HepG2 (cell line): ENCODE data around the gene CXXC5. TPM values are rescaled to one million over a fixed set of nuclear protein-coding genes. Genes with fewer than 3 reads are reported as not detected.

Source experiments
- HDAC2 ChIP-seq: sonication (generic); formaldehyde crosslinking; IDR thresholded peaks from 2 replicates; pipeline ENCODE4 v1.4.0; 2020; ENCODE audit warnings: missing genetic modification reagents
- MED1 ChIP-seq: sonication (generic); formaldehyde crosslinking; IDR thresholded peaks from 2 replicates; pipeline ENCODE4 v1.4.0; 2020; ENCODE audit warnings: missing genetic modification reagents
- NAIF1 ChIP-seq: sonication (generic); formaldehyde crosslinking; IDR thresholded peaks from 2 replicates; pipeline ENCODE4 v1.5.0; 2020; ENCODE audit warnings: mild to moderate bottlenecking, missing genetic modification reagents, borderline replicate concordance
- RBFOX2 ChIP-seq: fragments of 200-400 bp; formaldehyde crosslinking; IDR thresholded peaks from 2 replicates; pipeline ENCODE4 v1.6.1; 2017; ENCODE audit warnings: low read depth, mild to moderate bottlenecking, low read length
- RFXAP ChIP-seq: sonication (generic); formaldehyde crosslinking; IDR thresholded peaks from 2 replicates; pipeline ENCODE4 v1.4.0; 2020; ENCODE audit warnings: missing genetic modification reagents, borderline replicate concordance
- TCF7L2 ChIP-seq: IDR thresholded peaks from 2 replicates; pipeline ENCODE4 v1.6.1; 2011; ENCODE audit warnings: mild to moderate bottlenecking, low read depth, low read length, moderate library complexity
- ZNF496 ChIP-seq: sonication (generic); formaldehyde crosslinking; IDR thresholded peaks from 2 replicates; pipeline ENCODE4 v1.8.1; 2023; ENCODE audit warnings: mild to moderate bottlenecking, moderate library complexity, missing genetic modification reagents; ENCODE audit not compliant: insufficient replicate concordance
- ZNF768 ChIP-seq: sonication (generic); formaldehyde crosslinking; IDR thresholded peaks from 2 replicates; pipeline ENCODE4 v1.4.0; 2020; ENCODE audit warnings: missing genetic modification reagents
- ZSCAN25 ChIP-seq: sonication (generic); formaldehyde crosslinking; IDR thresholded peaks from 2 replicates; pipeline ENCODE4 v1.8.0; 2022; ENCODE audit warnings: mild to moderate bottlenecking, missing genetic modification reagents
- polyA plus RNA-seq, 8 experiments: library from polyadenylated mRNA; depleted of rRNA in 3 of 8; stranded (reverse) in 7 of 8; unstranded in 1 of 8; fragments of >200 nt; fragmentation: Illumina TruSeq in 4 of 8; extraction: Trizol in 4 of 8; gene quantifications; 2 replicates each; pipeline versions ENCODE4 v1.2.1 to v1.2.3, GENCODE V29; 2011 to 2016; ENCODE audit warnings: low read depth in 4 of 8, missing spikeins in 1 of 8, mixed read lengths in 1 of 8; ENCODE audit not compliant: insufficient read depth in 1 of 8
- total RNA-seq, 5 experiments: library from RNA; depleted of rRNA; stranded (reverse); fragments of >200 nt; fragmentation: Illumina TruSeq; extraction: Trizol; gene quantifications; 2 replicates each; pipeline ENCODE4 v1.2.3, GENCODE V29; 2016; ENCODE audit warnings: low read depth in 1 of 5
- TF ChIP-seq, protein P1 (sequence below): sonication (generic); formaldehyde crosslinking; IDR thresholded peaks from 2 replicates; pipeline ENCODE4 v1.5.0; 2020; ENCODE audit warnings: mild to moderate bottlenecking, missing genetic modification reagents, moderate library complexity
- TF ChIP-seq, protein P2 (sequence below): IDR thresholded peaks from 2 replicates; pipeline ENCODE4 v1.6.1; 2012; ENCODE audit warnings: inconsistent platforms
- TF ChIP-seq, protein P3 (sequence below): sonication (generic); formaldehyde crosslinking; IDR thresholded peaks from 2 replicates; pipeline ENCODE4 v1.4.0; 2020; ENCODE audit warnings: mild to moderate bottlenecking, missing genetic modification reagents
- TF ChIP-seq, protein P4 (sequence below): sonication (generic); formaldehyde crosslinking; IDR thresholded peaks from 2 replicates; pipeline ENCODE4 v1.5.1; 2020; ENCODE audit warnings: mild to moderate bottlenecking, missing genetic modification reagents, moderate library complexity
- TF ChIP-seq, protein P5 (sequence below): sonication (generic); formaldehyde crosslinking; IDR thresholded peaks from 2 replicates; pipeline ENCODE4 v1.4.0; 2020; ENCODE audit warnings: missing genetic modification reagents, borderline replicate concordance
- TF ChIP-seq, protein P6 (sequence below): sonication (generic); formaldehyde crosslinking; IDR thresholded peaks from 2 replicates; pipeline ENCODE4 v1.4.0; 2020; ENCODE audit warnings: missing genetic modification reagents

Gene CXXC5
- total and polyA plus RNA-seq, 2 of the 13 experiments (the other 11 are each of a cell fraction or from before 2014, with no cell fraction given): 32.3 to 33.0 TPM

DNA sequence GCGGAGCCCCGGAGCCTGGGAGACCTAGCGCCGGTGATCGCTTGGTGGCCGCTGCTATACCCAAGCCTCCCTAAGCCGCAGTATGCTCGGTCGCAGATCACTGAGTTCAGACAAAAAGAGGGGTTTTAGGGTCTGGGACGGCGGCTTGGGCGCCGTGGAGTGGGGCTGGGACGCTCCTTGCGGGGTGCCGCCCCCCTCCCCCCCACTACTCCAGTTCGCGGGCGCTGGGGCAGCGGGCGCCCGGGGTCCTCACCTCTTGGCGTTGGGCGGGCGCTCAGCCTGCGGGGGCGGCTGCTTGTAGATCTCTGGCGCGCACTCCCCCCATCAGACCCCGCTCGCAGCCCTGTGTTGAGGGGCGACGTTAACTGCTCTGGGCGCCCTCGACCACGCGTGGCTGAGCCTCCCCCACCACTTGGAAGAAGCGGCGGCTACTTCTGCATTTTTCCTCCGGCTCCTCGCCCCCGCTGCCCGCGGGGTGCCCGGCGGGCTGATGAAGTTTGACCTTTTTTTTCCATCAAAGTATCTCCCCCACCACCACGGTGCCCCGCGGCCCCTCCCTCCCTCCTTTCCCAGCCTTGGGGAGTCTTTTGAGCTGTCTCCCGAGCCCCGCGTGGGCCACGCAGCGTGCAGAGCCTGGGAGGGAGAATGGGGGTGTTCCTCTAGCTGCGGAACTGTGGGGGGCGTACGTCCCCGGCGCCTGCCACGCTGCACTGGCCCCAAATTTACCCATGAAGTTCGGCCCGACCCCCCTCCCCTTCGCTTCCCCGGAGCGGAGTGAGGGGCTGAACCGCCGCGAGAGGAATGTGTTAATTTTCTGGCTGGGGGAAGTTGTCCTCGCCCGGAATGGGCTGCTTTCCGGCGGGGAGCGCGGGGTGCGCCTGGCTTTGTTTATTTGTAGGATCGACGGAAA is 1.2 kb downstream of the CXXC5 start (continued):
- TF ChIP-seq ZNF496 (CRISPR knock-in tag) (no peak), ZSCAN25 (CRISPR knock-in tag) (peak; percentile 51; the same call in 1 of the 2 replicates), RBFOX2 (peak; percentile 60), ZNF768 (CRISPR knock-in tag) (no peak), RFXAP (CRISPR knock-in tag) (0 out of 2 replicates have a peak, but pooled peaks have one; percentile 8), HDAC2 (0 out of 2 replicates have a peak, but pooled peaks have one; percentile 29), MED1 (CRISPR knock-in tag) (0 out of 2 replicates have a peak, but pooled peaks have one; percentile 16), NAIF1 (CRISPR knock-in tag) (0 out of 2 replicates have a peak, but pooled peaks have one; percentile 2), TCF7L2 (no peak)
- TF ChIP-seq, protein P1, sequence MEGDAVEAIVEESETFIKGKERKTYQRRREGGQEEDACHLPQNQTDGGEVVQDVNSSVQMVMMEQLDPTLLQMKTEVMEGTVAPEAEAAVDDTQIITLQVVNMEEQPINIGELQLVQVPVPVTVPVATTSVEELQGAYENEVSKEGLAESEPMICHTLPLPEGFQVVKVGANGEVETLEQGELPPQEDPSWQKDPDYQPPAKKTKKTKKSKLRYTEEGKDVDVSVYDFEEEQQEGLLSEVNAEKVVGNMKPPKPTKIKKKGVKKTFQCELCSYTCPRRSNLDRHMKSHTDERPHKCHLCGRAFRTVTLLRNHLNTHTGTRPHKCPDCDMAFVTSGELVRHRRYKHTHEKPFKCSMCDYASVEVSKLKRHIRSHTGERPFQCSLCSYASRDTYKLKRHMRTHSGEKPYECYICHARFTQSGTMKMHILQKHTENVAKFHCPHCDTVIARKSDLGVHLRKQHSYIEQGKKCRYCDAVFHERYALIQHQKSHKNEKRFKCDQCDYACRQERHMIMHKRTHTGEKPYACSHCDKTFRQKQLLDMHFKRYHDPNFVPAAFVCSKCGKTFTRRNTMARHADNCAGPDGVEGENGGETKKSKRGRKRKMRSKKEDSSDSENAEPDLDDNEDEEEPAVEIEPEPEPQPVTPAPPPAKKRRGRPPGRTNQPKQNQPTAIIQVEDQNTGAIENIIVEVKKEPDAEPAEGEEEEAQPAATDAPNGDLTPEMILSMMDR (CRISPR knock-in tag): peak; percentile 32; the same call in 1 of the 2 replicates
- TF ChIP-seq, protein P2, sequence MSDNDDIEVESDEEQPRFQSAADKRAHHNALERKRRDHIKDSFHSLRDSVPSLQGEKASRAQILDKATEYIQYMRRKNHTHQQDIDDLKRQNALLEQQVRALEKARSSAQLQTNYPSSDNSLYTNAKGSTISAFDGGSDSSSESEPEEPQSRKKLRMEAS: peak; percentile 34; the same call in 1 of the 2 replicates
- TF ChIP-seq, protein P3, sequence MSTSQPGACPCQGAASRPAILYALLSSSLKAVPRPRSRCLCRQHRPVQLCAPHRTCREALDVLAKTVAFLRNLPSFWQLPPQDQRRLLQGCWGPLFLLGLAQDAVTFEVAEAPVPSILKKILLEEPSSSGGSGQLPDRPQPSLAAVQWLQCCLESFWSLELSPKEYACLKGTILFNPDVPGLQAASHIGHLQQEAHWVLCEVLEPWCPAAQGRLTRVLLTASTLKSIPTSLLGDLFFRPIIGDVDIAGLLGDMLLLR: no peak
- TF ChIP-seq, protein P4, sequence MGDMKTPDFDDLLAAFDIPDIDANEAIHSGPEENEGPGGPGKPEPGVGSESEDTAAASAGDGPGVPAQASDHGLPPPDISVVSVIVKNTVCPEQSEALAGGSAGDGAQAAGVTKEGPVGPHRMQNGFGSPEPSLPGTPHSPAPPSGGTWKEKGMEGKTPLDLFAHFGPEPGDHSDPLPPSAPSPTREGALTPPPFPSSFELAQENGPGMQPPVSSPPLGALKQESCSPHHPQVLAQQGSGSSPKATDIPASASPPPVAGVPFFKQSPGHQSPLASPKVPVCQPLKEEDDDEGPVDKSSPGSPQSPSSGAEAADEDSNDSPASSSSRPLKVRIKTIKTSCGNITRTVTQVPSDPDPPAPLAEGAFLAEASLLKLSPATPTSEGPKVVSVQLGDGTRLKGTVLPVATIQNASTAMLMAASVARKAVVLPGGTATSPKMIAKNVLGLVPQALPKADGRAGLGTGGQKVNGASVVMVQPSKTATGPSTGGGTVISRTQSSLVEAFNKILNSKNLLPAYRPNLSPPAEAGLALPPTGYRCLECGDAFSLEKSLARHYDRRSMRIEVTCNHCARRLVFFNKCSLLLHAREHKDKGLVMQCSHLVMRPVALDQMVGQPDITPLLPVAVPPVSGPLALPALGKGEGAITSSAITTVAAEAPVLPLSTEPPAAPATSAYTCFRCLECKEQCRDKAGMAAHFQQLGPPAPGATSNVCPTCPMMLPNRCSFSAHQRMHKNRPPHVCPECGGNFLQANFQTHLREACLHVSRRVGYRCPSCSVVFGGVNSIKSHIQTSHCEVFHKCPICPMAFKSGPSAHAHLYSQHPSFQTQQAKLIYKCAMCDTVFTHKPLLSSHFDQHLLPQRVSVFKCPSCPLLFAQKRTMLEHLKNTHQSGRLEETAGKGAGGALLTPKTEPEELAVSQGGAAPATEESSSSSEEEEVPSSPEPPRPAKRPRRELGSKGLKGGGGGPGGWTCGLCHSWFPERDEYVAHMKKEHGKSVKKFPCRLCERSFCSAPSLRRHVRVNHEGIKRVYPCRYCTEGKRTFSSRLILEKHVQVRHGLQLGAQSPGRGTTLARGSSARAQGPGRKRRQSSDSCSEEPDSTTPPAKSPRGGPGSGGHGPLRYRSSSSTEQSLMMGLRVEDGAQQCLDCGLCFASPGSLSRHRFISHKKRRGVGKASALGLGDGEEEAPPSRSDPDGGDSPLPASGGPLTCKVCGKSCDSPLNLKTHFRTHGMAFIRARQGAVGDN (CRISPR knock-in tag): peak; percentile 15
- TF ChIP-seq, protein P5, sequence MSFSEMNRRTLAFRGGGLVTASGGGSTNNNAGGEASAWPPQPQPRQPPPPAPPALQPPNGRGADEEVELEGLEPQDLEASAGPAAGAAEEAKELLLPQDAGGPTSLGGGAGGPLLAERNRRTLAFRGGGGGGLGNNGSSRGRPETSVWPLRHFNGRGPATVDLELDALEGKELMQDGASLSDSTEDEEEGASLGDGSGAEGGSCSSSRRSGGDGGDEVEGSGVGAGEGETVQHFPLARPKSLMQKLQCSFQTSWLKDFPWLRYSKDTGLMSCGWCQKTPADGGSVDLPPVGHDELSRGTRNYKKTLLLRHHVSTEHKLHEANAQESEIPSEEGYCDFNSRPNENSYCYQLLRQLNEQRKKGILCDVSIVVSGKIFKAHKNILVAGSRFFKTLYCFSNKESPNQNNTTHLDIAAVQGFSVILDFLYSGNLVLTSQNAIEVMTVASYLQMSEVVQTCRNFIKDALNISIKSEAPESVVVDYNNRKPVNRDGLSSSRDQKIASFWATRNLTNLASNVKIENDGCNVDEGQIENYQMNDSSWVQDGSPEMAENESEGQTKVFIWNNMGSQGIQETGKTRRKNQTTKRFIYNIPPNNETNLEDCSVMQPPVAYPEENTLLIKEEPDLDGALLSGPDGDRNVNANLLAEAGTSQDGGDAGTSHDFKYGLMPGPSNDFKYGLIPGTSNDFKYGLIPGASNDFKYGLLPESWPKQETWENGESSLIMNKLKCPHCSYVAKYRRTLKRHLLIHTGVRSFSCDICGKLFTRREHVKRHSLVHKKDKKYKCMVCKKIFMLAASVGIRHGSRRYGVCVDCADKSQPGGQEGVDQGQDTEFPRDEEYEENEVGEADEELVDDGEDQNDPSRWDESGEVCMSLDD (CRISPR knock-in tag): peak; percentile 89
- TF ChIP-seq, protein P6, sequence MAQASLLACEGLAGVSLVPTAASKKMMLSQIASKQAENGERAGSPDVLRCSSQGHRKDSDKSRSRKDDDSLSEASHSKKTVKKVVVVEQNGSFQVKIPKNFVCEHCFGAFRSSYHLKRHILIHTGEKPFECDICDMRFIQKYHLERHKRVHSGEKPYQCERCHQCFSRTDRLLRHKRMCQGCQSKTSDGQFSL: peak; percentile 55; the same call in 1 of the 2 replicates
